HepG2 (cell line): ENCODE results near the gene BIRC5.

Source experiments
- HNF1B ChIP-seq: sonication (generic); formaldehyde crosslinking; IDR thresholded peaks from 2 replicates; pipeline ENCODE4 v1.5.1; 2020; ENCODE audit warnings: mild to moderate bottlenecking, moderate library complexity, missing genetic modification reagents
- POLR2A ChIP-seq, 2 experiments: IDR thresholded peaks; 2 replicates each; pipeline ENCODE4 v1.6.1; 2011; ENCODE audit warnings: low read depth in 2 of 2, low read length in 2 of 2, mild to moderate bottlenecking in 1 of 2, moderate library complexity in 1 of 2; ENCODE audit not compliant: insufficient read depth in 1 of 2
- TCF7 ChIP-seq: sonication (generic); IDR thresholded peaks from 2 replicates; pipeline ENCODE4 v1.6.1; 2016; ENCODE audit warnings: antibody characterized with exemption, low read depth

GRCh38 chr17:78269955-78270381 is 55.9 kb downstream of the BIRC5 start:
- TF ChIP-seq TCF7 (no peak), HNF1B (CRISPR knock-in tag) (no peak), POLR2A (IDR thresholded peaks at IDR 0.05; ENCODE audit: insufficient read depth in 1 of 2, low read depth in 2 of 2, low read length in 2 of 2) (no peak)
